Measurements from ENCODE around the gene COL6A5.

COL6A5 gene

DNA sequence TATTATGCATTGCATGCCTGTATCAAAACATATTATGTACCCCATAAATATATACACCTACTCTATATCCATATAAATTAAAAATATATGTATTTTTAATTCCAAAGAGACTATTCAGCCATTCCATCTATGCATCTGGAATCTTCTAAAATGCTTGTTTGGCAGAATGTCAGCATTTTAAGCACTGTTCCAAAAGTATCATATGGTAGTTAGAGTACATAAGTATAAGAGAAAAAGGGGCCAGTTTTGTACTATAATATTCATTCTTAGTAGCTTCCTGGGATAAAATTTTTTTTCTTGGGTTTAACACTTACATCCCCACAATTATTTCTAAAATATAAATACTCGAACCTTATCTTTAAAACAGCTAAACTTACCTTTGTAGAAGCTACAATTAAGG lies 111.1 kb downstream of the COL6A5 start:
- DNase-seq: no peak

DNA sequence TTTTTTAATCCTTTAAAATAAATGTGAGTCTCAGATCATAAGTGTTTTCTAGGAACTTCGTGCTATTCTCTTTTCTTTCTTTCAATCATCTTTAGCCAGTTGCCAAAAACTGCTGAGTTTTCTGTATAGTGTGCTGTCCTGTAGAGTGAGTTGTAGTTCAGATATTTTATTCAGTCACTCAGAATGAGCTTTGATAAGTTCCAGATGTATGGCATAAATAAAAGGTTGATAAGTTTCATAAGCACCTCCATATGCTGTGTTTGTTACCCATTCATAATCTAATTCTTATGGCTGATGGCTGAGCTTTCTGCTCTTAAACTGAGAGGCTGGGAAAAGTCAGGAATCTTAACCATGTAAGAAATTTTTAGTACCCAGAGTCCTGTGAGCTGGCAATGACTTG lies 112.2 kb downstream of the COL6A5 start:
- DNase-seq: peak; percentile 71

DNA sequence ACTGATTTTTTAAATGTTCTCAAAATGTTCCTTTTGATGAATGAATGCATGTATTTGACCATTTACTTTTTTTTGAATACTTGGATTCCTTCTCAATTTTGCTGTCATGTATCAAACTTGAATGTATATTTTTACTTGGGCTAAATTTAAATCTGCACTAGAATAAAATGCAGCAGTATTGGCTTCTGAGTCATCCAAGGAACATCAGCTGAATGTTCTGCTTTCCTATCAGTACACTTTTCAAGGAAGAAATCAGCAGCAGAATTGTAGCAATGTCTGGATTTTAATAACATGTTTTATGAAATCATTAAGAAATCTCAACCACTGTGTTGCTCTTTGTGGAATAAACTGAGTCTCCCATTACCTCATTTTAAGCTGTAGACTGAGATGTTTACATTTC lies 114.5 kb downstream of the COL6A5 start:
- no peak for DNase-seq

DNA sequence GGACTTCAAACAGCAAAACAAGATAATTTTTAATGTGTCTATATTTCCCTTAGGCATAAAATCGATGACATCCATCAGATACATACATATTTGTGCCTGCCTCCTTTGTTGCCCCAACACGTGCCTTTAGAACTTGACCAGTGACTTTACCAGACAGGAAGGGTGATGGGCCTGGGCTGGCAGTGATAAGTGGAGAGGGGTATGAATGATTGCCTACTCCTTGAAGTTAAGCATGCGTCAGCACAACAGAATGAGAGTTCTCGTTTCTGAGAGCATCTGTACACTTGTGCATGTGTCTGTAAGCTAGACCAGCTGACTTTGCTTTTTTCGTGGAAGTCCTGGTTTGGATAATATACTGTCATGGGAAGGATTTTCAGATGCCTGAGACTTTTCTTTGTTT lies 116.6 kb downstream of the COL6A5 start:
- no peak for DNase-seq

DNA sequence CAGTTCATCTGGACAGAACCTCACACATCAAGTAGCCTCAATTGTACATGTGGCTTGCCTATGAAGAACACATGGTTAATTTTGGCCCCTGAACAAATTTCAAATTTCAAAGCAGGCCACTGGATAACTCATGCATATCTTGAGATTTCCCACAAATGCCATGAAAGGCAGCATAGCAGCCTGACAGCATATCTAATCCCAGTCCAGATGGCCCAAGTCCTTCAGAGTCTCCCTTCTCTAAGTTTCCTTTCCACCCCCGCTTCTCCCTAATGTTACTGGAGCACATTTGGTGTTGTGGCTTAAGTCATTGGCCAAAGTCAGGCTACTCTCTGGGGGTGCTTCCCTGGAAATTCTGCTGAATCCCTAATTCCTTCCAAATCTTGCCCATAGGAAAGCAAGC lies 117.7 kb downstream of the COL6A5 start:
- DNase-seq: no peak

DNA sequence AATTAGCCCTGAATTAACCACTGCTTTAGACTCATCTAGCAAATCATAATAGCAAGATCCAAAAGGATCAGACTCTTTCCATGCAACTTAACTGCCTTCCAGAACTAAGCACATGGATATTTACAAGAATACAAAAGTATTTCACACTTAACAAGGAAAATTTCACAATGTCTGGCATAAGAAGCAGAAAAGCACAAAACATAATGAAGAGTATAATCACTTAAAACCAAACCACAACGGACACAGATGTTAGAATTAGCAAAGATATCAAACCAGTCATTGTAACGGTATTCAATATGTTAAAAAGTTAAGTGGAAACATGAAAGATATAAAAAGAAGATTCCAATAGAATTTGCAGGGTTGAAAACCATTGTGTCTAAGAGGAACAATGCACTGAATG lies 120.0 kb downstream of the COL6A5 start:
- DNase-seq: peak; percentile 26

DNA sequence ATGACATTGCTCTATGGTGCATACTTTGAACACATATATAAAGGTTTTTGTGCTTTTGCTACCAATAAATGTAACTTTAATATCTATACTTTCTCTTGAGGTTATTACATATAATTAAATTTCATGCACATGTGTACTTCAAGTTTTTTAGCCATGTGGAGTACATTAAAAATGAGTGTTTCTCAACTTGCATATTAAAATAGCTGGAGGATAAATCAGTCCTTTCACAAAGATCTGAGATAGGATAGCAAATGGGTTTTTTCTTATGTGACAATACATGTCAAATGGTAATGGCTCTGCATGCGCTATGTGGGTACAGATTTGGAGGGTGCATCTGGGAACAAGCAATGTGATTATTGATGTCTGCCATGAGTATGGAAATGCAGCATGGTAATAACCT lies 122.8 kb downstream of the COL6A5 start:
- DNase-seq: no peak

DNA sequence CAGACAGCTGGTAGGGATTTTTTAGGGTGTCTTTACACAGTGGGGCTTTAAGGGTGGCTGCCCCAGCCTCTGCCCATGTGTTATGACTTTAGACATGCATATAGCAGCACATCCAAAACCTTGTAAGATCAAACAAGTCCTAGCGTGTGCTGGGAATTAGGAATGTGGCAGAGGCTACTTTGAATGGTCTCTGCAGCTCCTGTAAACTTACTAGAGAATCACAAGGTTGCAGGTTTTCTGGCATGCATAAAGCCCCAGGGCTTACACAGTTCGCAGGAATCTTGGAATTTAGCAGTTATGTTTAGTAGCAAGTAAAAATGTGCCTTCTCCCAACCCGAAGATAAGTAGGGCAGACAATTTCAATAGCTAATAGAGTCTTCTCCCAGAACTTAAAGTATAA lies 124.7 kb downstream of the COL6A5 start:
- peak; percentile 18 for DNase-seq

DNA sequence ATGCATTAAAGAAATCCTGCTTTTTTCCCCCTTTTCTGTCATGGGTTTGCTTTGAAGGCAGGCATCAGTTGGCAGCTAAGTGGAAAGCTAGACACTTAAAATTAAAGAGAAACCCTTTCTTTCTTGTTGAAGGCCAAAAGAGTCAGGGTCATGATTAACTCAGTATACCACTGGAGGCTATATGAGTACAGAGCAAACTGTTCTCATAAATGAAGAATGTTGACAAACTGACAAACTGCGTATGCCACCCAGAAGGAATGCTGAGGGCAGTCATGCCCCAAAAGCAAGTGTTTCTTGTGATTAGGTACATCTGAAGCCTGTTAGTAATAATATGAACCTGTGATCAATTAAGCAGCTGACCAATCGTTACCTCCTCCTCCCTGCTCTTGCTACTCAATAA lies 127.9 kb downstream of the COL6A5 start:
- DNase-seq: no peak

DNA sequence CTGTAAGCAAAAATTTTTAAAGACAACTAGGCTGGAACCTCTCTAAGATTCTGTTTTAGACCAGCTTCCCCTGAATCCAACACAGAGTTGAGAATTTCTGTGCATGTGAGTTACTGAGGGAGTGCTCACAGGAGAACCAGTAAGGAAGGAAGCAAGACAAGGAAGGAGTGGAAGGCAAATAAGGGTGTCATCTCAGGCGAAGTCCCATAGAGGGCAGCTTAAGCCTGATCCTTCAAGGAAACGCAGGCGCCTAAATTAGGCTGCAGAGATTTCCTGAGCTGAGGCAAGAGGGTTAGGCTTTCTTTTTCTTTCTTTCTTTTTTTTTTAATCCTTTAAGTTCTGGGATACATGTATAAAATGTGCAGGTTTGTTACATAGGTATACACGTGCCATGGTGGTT lies 135.3 kb downstream of the COL6A5 start:
- DNase-seq: peak; percentile 61

DNA sequence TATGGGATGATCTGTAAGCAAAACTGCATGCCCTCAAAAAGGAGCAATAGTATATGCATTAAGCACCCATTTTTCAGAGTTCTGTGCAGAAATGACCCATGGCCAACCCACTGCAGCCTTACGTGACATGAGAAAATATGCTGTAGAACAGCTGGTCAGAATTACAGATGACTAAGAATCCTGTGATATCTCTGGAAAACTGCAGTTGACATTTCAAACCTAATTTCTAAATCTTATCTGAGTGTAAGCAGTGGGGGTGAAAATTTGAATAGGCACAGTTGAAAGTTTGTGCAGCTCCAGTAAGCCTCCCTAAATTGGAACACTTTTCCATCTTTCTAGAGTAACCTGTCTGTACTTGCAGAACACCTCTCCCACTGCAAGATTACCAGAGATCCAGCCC lies 142.8 kb downstream of the COL6A5 start:
- peak; percentile 14 for DNase-seq

DNA sequence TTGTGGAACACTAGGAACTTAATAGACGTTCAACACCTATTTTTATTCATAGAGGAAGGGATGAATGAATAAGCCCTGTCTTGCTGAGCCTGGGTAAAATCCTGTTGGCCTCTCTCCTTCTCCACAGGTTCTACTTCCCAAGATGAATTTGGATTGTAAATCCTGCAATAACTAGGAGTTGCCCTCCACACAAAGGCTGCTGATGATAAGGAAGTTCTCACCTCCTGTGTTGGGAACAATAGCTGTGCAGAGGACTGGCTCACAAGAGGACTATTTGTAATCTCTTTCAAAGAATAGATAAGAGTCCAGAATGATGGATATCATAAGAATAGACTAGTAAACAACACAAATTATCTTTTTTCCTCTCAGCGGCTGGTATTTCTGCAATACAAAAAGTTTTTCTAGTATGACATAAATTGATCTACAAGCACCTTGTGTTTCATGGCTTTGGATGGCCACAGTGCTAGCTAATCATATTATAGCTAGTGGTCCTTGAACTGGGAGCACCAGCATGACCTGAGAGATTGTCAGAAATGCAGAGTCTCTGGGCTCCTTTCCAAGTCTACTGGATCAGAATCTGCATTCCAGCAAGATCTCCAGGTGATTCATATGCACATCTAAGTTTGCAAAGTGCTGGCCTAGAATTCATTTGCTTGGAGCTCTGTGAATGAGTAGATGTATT lies 143.4 kb downstream of the COL6A5 start:
- DNase-seq: no peak

DNA sequence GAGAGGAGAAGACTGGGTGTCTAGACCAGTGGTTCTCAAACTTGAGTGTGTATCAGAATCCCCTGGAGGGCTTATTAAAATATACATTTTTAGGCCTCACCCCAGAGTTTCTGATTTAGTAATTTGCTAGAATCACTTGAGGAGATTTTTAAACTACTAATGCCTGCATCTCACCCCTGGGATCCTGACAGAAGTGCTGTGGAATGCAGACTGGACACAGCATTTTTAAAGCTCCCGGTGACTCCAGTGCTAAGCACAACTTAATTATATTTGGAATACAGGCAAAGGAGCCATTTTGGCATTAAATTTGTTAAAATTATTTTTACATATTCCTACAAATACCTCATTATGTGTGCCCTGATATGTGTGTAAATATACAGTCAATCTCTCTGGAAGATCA lies 144.8 kb downstream of the COL6A5 start:
- peak; percentile 46 for DNase-seq

DNA sequence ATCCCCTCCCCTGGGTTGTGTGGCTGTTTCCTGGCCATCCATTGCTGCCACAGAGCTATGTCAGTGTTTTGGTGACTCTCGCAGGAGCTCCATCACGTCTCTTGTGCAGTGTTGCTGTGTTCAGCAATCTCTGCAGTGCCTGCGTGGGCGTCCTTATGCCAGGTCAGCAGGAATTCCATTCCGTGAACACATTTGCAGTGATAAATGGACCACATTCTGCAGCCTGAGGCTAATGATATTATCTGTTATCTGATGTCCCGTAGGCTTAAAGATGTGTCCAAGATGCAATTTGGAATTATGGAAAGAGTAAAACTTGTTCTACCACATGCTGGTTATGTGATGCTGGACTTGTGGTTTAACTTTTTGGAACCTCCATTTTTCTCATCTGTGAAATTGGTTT lies 146.0 kb downstream of the COL6A5 start:
- no peak for DNase-seq

DNA sequence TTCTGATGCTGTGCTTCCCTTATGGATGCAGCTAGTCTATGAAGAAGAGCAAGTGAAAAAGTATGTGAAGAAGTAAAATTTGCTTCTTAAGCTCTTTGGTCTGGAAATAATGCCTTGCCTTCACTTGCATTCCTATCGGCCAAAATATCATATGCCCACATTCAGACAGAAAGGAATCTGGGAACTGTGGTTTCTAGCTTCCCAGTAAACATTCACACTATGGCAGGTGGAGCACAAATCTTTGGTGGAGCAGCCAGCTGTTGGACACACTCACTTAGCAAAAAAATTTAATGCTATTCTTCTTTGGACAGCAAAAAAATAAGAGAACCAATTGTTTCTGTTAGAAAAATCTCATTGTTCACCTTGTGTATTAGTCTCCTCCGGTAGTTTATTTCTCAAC lies 159.2 kb downstream of the COL6A5 start:
- no peak for DNase-seq

DNA sequence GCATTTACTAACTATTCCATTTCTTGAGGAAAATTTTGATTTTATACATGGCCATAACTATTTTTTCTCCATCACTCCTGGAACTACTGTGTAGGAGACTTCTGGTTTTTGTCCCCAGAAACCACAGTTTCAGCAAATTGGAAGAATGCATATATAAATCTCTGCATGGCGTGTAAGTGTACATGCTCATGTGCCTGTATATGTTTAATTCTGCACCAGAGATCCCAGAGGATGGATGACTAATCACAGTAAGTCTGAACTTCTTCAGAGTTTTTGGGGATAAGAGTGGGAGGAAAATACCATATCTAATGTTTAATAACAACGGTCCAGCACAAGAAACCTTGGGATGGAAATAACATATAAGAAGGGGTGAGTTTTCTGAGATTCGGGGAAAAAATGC lies 160.6 kb downstream of the COL6A5 start:
- peak; percentile 47 for DNase-seq

DNA sequence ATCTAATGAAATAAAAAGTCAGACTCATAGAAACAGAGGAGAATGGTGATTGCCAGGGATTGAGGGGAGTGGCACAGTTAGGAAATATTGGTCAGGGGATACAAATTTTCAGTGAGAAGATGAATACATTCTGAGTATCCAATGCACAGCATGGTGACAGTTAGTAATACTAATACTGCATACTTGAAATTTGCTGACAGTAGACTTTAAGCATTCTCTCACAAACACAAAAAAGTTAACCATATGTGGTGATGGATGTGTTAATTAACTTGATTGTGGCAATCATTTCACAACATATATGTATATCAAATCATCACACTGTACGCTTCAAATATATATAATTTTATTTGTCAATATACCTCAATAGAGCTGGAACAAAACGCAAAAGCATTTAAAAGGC lies 162.3 kb downstream of the COL6A5 start:
- DNase-seq: no peak

DNA sequence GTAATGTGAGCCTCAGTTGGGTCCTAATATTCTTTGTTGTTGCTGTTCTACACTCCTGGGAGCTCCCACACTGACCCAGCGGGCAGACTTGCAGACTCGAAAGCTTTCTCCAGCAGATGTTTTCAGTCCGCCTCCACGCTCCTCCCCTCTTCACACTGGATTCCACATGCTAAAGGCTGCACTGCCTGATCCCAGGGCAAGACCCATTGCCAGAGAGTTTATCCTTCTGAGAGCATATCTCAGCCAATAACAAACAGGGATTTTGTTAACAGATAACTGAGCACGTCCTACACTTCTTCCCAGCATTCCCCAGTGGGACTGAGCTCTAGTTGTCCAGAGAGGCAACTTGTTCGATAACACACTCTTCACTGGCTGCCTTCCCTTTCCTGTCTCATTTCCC lies 163.5 kb downstream of the COL6A5 start:
- peak; percentile 6 for DNase-seq

DNA sequence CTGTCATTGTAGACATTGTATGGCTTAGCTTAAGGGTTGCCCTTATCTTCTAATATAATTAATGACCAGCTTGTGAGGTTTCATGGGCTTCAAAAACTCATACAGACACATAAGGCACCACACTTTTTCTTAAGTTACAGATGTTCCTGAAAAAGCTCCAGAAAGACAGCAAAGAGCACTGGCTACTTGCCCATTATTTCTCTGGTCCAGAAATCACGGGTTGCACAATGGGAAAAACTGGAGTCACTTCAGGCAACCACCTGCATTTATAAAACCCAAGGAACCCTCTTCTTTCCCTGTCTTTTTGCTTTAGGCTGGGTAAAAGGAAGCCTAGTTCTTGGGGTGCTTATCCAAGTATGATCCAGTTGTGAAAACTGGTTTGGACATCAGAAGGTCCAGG lies 169.2 kb downstream of the COL6A5 start:
- no peak for DNase-seq

DNA sequence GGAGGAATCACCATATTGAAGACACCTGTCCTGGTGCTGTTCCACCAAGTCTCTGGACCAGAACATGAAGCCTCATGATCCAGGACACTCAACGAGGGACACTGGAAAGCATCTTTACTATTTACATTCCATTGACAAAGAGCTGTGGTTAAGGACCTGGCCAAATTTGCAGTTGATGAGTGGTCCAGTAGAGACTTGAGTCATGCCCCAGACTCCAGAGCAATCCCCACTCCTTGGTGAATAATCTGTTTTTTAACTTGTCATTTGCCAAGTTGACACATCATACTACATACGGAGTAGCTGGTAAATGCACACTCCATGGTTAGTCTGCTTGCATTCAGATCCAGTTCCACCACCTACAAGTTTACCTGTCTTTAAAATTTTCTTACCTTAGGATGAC lies 170.3 kb downstream of the COL6A5 start:
- DNase-seq: peak; percentile 41

DNA sequence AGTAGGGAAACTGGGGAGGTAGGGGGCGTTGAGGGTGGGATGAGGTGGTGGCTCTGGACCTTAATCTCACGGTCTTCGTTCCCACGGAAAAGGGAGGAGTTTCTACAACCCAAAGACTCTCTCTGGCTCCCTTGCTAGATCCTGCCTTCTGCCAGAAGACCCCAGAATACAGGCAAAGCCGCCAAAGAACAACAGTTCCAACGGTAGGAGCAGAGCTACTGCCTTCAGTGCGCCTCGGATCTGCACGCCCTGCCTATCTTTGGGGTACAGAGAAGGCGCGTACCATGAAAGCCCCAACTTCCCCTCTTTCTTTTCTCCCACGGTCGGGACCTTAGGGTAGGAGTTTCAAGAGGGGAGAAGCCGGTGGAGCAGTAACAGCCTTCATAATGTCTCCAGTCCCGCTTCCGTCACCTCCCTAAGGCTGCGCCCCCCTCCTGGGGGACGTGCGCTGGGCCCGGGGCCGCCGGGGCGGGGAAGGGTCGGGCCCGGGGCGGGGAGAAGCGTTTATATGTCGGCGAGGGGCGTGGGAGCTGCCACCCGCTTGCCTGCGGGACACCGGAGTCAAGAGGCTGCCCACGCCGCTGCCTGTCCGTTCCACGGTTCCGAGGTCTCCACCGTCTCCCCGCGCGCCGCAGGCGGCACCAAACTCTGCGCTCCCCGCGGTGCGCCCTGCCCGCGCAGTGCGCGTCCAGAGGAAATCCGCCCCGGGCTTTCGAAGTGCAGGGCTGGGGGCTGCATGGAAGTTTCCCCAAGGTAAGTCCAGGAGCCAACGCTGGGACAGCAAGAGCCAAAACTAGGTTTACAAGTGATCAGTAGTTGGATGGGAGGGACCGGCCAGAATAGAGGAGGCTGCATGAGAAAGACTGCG lies 171.4 kb downstream of the COL6A5 start, which contains the start of gene COL6A6:
Gene COL6A6 (plus strand): TSS at position 533 of the 868 bp plus-strand sequence. CDS start 43,188 bp downstream, outside the sequence.
- peak; percentile 8 for DNase-seq

DNA sequence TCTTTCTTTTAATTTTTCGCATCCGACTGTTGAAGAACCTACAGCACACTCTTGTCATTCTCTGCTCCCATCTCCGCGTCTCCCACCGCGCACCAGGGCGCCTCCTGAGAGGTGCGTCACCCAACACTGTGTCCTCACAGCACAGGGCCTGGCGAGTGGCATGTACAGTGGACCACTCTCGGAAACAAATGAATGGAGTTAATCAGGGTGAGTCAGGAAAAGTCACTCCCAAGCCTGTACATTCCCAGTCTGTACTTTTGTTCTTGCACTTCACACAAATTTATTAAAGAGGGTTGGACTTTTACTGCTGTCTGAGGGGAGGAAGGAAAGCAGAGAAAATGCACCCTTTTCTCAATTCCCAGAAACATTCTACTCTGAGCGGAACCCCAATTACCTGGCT lies 172.1 kb downstream of the COL6A5 start:
- peak; percentile 20 for DNase-seq

DNA sequence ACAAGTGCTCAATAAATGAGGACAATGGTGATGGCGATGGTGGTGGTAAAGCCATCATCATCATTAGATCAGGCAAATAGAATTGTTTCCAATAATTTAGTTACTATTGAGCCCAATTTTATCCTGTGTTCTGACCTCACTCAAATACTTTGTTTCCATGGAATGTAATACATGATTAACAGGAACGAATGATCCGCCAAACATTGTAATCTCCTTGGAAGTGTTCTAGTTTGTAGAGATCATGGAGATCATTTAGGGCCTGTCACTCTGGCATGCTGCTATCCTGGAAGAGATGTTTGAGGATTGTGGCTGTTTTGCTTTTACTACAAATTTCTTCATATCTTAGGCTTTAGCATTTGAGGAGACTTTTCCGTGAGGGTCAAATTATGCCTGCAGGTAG lies 174.3 kb downstream of the COL6A5 start:
- no peak for DNase-seq

DNA sequence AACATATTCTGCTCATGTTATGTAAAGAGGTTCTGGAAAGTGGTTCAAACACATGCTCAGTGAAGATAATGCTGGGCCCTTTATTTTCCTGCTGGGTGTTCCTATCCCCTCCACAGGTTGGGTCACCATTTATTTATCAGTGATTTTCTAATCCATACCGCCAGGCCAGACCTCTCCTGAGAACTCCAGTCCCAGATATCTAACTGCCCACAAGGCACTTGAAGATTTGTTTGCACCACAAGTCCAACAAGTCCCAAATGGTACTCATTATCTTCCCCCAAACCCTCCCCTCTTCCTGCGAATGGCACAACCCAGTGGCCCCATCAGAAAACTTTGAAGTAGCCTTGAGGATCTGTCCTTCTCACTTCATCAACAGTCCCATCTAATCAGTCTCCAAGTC lies 176.9 kb downstream of the COL6A5 start:
- DNase-seq: no peak
